ENCODE results near the gene TAF11L5. TPM values are rescaled to one million over a fixed set of nuclear protein-coding genes. Genes with fewer than 3 reads are reported as not detected.
"Not testable (repeated sequence)": the region's sequence is repeated elsewhere in the genome, so short reads cannot be mapped to it uniquely, and the experiment has no call there.

The TAF11L5 gene
- total RNA-seq, 1 donor from 2014 or later = not detected

- TF ChIP-seq, protein P1, sequence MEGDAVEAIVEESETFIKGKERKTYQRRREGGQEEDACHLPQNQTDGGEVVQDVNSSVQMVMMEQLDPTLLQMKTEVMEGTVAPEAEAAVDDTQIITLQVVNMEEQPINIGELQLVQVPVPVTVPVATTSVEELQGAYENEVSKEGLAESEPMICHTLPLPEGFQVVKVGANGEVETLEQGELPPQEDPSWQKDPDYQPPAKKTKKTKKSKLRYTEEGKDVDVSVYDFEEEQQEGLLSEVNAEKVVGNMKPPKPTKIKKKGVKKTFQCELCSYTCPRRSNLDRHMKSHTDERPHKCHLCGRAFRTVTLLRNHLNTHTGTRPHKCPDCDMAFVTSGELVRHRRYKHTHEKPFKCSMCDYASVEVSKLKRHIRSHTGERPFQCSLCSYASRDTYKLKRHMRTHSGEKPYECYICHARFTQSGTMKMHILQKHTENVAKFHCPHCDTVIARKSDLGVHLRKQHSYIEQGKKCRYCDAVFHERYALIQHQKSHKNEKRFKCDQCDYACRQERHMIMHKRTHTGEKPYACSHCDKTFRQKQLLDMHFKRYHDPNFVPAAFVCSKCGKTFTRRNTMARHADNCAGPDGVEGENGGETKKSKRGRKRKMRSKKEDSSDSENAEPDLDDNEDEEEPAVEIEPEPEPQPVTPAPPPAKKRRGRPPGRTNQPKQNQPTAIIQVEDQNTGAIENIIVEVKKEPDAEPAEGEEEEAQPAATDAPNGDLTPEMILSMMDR (IDR thresholded peaks at IDR 0.05) = no peak
- no peak for TF ChIP-seq POLR2A (IDR thresholded peaks at IDR 0.05)
- no peak for TF ChIP-seq POLR2AphosphoS5 (IDR thresholded peaks at IDR 0.05; ENCODE audit: insufficient read depth in 1 of 2, low read depth in 1 of 2)
- H3K27ac ChIP-seq = no peak overlapping the region
- no peaks in the 10 kb centered on the region for H3K9me3 ChIP-seq
- DNase-seq (ENCODE audit: extremely low spot score in 2 of 2) = no peak
- no peaks in the 10 kb centered on the region for H3K4me1 ChIP-seq
- intact Hi-C loops (cut with DNase I) = no loop called here
- H3K4me3 ChIP-seq = no peak overlapping the region
- no peaks in the 10 kb centered on the region for H3K36me3 ChIP-seq
- H3K27me3 ChIP-seq = no peaks in the 10 kb centered on the region
Measured at GRCh38 chr5:17487174-17487512, 37.9 kb upstream of the TAF11L5 start.

GRCh38 chr5:17491257-17491656 is 33.8 kb upstream of the TAF11L5 start:
- H3K27ac ChIP-seq; H3K4me1 ChIP-seq; H3K36me3 ChIP-seq; H3K9me3 ChIP-seq; H3K4me3 ChIP-seq; intact Hi-C loops (cut with DNase I); DNase-seq (ENCODE audit: extremely low spot score in 2 of 2); H3K27me3 ChIP-seq: not testable (repeated sequence)

GRCh38 chr5:17492770-17493169 is 32.3 kb upstream of the TAF11L5 start:
- no peaks in the 10 kb centered on the region for H3K4me1 ChIP-seq
- intact Hi-C loops (cut with DNase I) = no loop called here
- DNase-seq (ENCODE audit: extremely low spot score in 2 of 2) = no peak
- H3K27me3 ChIP-seq = no peaks in the 10 kb centered on the region
- H3K4me3 ChIP-seq = no peak overlapping the region
- H3K27ac ChIP-seq = no peak overlapping the region
- TF ChIP-seq POLR2AphosphoS5 (IDR thresholded peaks at IDR 0.05; ENCODE audit: insufficient read depth in 1 of 2, low read depth in 1 of 2) = no peak
- no peak for TF ChIP-seq POLR2A (IDR thresholded peaks at IDR 0.05)
- TF ChIP-seq, protein P1 (IDR thresholded peaks at IDR 0.05) = no peak
- H3K36me3 ChIP-seq = no peaks in the 10 kb centered on the region
- H3K9me3 ChIP-seq = no peaks in the 10 kb centered on the region

DNA sequence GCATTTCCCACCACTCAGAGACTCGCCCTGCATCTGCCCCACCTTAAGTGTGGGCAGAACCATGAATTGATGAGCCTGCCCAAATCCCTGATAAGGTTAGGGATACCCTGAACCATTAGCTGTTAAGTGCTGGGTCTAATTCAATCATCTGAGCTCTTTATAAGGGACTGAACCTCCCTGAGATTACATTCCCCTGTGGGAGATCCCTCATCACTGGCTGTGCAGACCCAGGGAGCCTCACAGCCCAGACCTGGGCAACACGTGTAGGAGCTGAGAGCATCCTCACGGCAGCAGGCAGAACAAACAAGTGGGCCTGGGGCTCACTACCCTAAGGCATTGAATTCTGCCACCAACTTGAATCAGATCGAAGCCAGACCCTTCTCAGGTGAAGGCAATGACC is 27.6 kb upstream of the TAF11L5 start:
- no peaks in the 10 kb centered on the region for H3K36me3 ChIP-seq
- intact Hi-C loops (cut with DNase I) = no loop called here
- no peaks in the 10 kb centered on the region for H3K4me1 ChIP-seq
- H3K4me3 ChIP-seq = no peak overlapping the region
- no peak overlapping the region for H3K27ac ChIP-seq
- DNase-seq (ENCODE audit: extremely low spot score in 2 of 2) = no peak
- H3K27me3 ChIP-seq = no peaks in the 10 kb centered on the region
- TF ChIP-seq POLR2A (IDR thresholded peaks at IDR 0.05) (no peak), POLR2AphosphoS5 (IDR thresholded peaks at IDR 0.05; ENCODE audit: insufficient read depth in 1 of 2, low read depth in 1 of 2) (no peak)
- TF ChIP-seq, protein P1 (IDR thresholded peaks at IDR 0.05) = no peak
- H3K9me3 ChIP-seq = no peaks in the 10 kb centered on the region

GRCh38 chr5:17497931-17498330 is 27.1 kb upstream of the TAF11L5 start, which contains the start of gene TAF11L2:
Gene TAF11L2 (plus strand): TSS chr5:17498231.
- intact Hi-C loops (cut with DNase I); H3K27me3 ChIP-seq; DNase-seq (ENCODE audit: extremely low spot score in 2 of 2); H3K27ac ChIP-seq; H3K4me3 ChIP-seq; H3K36me3 ChIP-seq; H3K9me3 ChIP-seq; H3K4me1 ChIP-seq: not testable (repeated sequence)

- TF ChIP-seq, protein P1 (IDR thresholded peaks at IDR 0.05) = no peak
- TF ChIP-seq POLR2AphosphoS5 (IDR thresholded peaks at IDR 0.05; ENCODE audit: insufficient read depth in 1 of 2, low read depth in 1 of 2) (no peak), POLR2A (IDR thresholded peaks at IDR 0.05) (no peak)
- H3K4me3 ChIP-seq = no peak overlapping the region
- intact Hi-C loops (cut with DNase I) = no loop called here
- H3K9me3 ChIP-seq = no peaks in the 10 kb centered on the region
- no peaks in the 10 kb centered on the region for H3K4me1 ChIP-seq
- no peak overlapping the region for H3K27ac ChIP-seq
- no peaks in the 10 kb centered on the region for H3K36me3 ChIP-seq
- DNase-seq (ENCODE audit: extremely low spot score in 2 of 2) = no peak
- no peaks in the 10 kb centered on the region for H3K27me3 ChIP-seq
Measured at GRCh38 chr5:17511775-17512325, 13.2 kb upstream of the TAF11L5 start.

- DNase-seq (ENCODE audit: extremely low spot score in 2 of 2); intact Hi-C loops (cut with DNase I); H3K4me1 ChIP-seq; H3K27me3 ChIP-seq; H3K4me3 ChIP-seq; H3K27ac ChIP-seq; H3K36me3 ChIP-seq; H3K9me3 ChIP-seq: not testable (repeated sequence)
Measured at GRCh38 chr5:17517526-17517925, 7.5 kb upstream of the TAF11L5 start.

DNA sequence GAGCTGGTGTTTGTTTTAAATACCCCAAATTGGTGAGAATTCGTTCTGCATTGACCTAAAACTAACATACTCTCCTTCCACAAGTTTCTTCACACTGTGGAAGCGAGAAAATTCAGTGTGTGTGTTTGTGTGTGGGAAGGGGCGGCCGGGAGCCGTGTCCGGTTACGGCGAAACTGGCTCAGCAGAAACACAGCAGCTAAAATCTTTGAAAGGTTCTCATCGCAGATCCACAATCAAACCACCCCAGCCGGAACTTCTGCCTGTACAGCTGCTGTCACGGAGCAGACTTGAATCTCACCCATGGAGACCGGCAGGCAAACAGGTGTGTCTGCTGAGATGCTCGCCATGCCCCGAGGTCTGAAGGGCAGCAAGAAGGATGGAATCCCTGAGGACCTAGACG is 7.0 kb upstream of the TAF11L5 start, which contains the start of gene TAF11L3:
Gene TAF11L3 (plus strand): TSS at position 301 of the 400 bp plus-strand sequence.
- intact Hi-C loops (cut with DNase I); H3K4me1 ChIP-seq; DNase-seq (ENCODE audit: extremely low spot score in 2 of 2); H3K4me3 ChIP-seq; H3K27ac ChIP-seq; H3K9me3 ChIP-seq; H3K27me3 ChIP-seq; H3K36me3 ChIP-seq: not testable (repeated sequence)

- H3K4me1 ChIP-seq; H3K36me3 ChIP-seq; DNase-seq (ENCODE audit: extremely low spot score in 2 of 2); intact Hi-C loops (cut with DNase I); H3K27ac ChIP-seq; H3K9me3 ChIP-seq; H3K4me3 ChIP-seq; H3K27me3 ChIP-seq: not testable (repeated sequence)
Measured at GRCh38 chr5:17519508-17519907, 5.5 kb upstream of the TAF11L5 start.

Data from vagina (tissue), 2 donors.